Coronary artery (tissue), 2 donors: Measurements from ENCODE around the gene LRRC38.

Experiments
- DNase-seq: peaks from one replicate; pipeline ENCODE4 v3.0.0-alpha.2; 2017; ENCODE audit warnings: low spot score
- H3K27ac ChIP-seq, 2 donors: fragments of 200-600 bp; sonication (generic); one replicate each; pipeline ENCODE4 v1.5.1; 2016 to 2019
- H3K4me3 ChIP-seq: fragments of 200-600 bp; sonication (generic); 2 replicates; pipeline ENCODE4 v1.5.1; 2016; ENCODE audit warnings: mild to moderate bottlenecking, moderate library complexity
- TF ChIP-seq, protein P1 (sequence below): fragments of 200-600 bp; sonication (generic); IDR thresholded peaks from one replicate; pipeline ENCODE4 v1.5.1; 2019; ENCODE audit warnings: antibody characterized with exemption

Gene LRRC38

DNA sequence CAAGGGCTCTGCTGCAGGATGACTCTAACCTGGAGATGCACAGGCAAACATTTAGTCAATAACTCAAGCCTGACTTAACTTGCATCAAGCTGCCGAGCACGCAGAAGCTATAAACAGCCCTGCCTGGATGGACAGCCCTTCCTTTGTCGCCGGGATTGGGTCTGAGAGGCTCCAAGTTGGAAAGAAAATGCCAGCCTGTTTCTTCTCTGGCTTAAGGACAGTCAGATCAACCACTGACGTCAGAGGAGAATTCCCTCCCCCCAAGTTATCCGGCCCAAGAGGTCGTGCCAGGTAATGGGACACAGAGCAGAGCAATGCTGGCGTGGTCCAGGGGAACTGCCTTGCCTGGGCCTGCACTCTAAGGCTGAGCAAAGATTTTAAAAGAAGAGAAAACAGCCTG lies 27.1 kb upstream of the LRRC38 start:
- no peak for DNase-seq
- Histone ChIP-seq H3K4me3 (no peak overlapping the region), H3K27ac (no peak overlapping the region)
- TF ChIP-seq, protein P1, sequence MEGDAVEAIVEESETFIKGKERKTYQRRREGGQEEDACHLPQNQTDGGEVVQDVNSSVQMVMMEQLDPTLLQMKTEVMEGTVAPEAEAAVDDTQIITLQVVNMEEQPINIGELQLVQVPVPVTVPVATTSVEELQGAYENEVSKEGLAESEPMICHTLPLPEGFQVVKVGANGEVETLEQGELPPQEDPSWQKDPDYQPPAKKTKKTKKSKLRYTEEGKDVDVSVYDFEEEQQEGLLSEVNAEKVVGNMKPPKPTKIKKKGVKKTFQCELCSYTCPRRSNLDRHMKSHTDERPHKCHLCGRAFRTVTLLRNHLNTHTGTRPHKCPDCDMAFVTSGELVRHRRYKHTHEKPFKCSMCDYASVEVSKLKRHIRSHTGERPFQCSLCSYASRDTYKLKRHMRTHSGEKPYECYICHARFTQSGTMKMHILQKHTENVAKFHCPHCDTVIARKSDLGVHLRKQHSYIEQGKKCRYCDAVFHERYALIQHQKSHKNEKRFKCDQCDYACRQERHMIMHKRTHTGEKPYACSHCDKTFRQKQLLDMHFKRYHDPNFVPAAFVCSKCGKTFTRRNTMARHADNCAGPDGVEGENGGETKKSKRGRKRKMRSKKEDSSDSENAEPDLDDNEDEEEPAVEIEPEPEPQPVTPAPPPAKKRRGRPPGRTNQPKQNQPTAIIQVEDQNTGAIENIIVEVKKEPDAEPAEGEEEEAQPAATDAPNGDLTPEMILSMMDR = no peak

DNA sequence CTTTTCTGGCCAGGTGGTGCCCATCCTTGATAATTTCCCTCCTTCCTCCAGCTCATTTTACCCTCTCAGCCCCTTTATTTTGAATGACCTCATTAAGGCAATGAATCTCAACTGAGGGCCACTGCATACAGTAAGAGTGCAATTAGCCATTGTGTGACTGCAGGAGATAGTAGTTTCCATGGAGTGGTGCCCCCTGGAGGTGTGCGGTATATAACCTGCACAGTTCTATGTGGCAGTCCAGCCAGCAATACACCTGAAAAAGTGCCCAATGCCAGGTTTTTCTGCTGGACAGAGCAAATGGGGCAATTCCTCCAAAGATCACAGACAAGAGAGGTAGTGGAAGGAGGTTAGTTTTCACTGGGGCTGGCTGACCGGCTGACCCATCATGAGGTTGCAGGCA lies 25.9 kb upstream of the LRRC38 start:
- Histone ChIP-seq H3K27ac (no peak overlapping the region), H3K4me3 (no peak overlapping the region)
- no peak for DNase-seq
- TF ChIP-seq, protein P1 = no peak

DNA sequence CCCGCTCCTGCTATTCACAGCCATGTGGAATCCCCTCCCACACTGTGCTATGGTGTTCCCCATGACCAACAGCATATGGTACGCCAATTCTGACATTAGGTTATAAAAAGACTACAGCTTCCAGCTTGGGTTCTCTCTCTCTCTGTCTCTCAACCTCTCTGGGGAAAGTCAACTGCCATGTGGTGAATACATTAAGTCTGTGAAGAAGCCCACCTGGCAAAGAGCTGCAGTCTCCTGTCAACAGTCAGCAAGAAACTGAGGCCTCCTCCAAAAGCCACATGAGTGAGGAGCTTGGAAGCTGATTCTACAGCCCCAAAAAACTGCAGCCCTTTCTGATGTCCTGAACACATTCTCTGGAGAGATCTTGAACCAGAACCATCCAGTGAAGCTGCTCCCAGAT lies 25.0 kb upstream of the LRRC38 start:
- Histone ChIP-seq H3K4me3 (no peak overlapping the region), H3K27ac (no peak overlapping the region)
- DNase-seq = no peak
- TF ChIP-seq, protein P1 = no peak

DNA sequence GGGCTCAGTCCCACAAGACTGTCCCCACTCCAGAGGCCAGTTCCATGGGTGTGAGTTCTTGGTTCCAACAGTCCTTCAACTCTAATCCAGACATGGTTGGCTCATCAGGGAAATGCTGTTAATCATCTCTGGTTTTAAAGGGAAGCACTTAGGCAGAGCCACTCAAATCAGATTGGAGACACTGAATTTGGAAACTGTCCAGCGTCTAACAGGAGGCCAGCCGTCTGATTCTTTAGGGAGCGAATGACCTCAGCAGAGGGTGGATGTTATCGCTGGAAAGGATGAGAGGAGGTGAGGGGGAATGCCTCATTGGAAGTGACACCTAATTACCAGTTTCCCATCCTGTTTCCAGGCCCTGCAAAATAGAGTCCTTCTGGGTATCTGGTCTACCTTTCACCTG lies 22.8 kb upstream of the LRRC38 start:
- TF ChIP-seq, protein P1 = no peak
- no peak overlapping the region for H3K4me3 ChIP-seq
- DNase-seq = no peak
- no peak overlapping the region for H3K27ac ChIP-seq

DNA sequence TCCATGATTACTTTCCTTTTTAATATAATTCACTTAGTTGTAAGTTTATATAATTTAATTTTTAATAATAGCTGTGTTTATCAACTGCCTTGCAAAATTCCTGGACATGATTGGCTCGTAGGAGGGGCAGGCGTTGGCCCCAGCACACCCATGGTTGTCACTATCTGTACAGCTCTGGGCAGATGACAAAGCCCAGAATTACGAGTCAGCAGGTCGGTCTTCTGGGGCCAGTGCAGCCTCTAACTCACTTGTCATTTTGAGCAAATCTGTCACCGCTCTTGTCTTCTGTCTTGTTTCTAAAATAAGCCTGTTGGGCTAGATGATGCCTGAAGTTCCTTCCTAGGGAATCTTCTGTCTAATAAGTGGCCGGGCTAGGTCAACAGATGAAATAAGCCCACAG lies 21.4 kb upstream of the LRRC38 start:
- DNase-seq = no peak
- TF ChIP-seq, protein P1 = no peak
- Histone ChIP-seq H3K27ac (no peak overlapping the region), H3K4me3 (no peak overlapping the region)

DNA sequence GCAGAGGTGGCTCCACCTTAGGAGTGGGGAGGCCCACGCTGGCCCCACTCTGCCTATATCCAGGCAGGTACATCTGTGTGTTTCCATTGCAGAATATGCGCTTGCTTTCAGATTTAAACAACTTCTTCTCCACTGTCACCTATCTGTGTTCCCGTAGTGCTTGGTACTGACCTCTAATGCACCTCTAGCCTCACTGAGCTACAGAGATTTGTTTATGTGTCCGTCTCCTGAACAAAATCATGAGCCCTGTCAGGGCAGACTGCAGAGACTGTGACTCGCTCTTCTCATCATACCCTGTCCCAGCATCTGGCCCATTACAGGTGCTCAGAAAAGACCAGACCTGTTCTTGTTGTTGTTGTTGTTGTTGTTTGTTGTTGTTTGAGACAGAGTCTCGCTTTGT lies 14.5 kb upstream of the LRRC38 start:
- TF ChIP-seq, protein P1 = no peak
- no peak for DNase-seq
- Histone ChIP-seq H3K27ac (no peak overlapping the region), H3K4me3 (no peak overlapping the region)

DNA sequence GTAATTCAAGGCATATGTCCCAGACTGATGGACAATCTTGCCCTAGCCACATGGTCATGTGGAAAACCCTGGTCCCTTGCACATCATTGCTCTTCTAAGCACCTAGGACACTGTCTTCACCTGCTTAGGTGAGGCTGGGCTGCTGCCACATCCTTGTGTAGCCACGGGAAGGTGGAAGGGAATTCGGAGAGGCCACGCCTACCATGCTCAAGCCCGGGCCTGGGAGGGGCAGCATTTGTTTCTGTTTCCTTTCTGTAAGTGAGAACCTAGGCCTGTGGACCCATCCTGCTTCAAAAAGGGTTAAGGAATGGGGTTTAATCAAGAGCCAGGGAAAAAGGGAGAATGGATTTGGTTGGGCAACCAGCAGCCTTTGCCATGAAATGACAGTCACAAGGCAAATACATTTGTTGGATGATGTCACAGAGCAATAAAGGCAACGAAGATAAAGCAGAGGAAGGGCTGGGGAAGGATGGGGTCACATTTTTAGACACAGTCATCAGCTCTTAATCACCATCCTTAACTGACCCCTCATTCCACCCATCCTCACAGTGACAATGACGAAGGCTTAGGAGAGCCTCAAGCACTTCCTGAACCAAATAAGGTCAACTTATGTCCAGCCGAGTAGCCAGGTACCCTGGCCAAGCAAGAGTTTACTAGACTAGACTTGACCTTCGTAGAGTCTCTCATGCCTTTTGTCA lies 10.1 kb upstream of the LRRC38 start:
- Histone ChIP-seq H3K27ac (no peak overlapping the region), H3K4me3 (no peak overlapping the region)
- TF ChIP-seq, protein P1 = no peak
- no peak for DNase-seq
